Central memory CD8-positive, alpha-beta T cell (primary cell): ENCODE measurements around the gene FCF1.
A peak's percentile ranks its signal among the peaks of the same experiment; 100 is the strongest.

Experiments
- ATAC-seq: fragments of 150-1000 bp; cut with Tn5 transposase; replicated peaks from 2 replicates; pipeline ENCODE4 v1.10.0; 2022; ENCODE audit warnings: mild to moderate bottlenecking, moderate FRiP score, moderate number of reproducible peaks; ENCODE audit not compliant: poor library complexity, severe bottlenecking; ENCODE audit errors: extremely low read depth
- DNase-seq, 2 donors: peaks; one replicate each; pipeline ENCODE4 v3.0.0; 2021; ENCODE audit warnings: low spot score in 2 of 2
- H3K27ac Mint-ChIP-seq: one replicate; pipeline ENCODE4 v1.8.0; 2022; ENCODE audit warnings: low read depth, mild to moderate bottlenecking, moderate library complexity, mixed read lengths
- H3K27me3 Mint-ChIP-seq: one replicate; pipeline ENCODE4 v1.8.0; 2022; ENCODE audit warnings: mixed read lengths
- H3K36me3 Mint-ChIP-seq: one replicate; pipeline ENCODE4 v1.8.0; 2022; ENCODE audit warnings: mild to moderate bottlenecking, moderate library complexity, mixed read lengths; ENCODE audit not compliant: insufficient read depth
- H3K4me1 Mint-ChIP-seq: one replicate; pipeline ENCODE4 v1.8.0; 2022; ENCODE audit warnings: mixed read lengths
- H3K4me3 Mint-ChIP-seq: one replicate; pipeline ENCODE4 v1.8.0; 2022; ENCODE audit warnings: mild to moderate bottlenecking, moderate library complexity, mixed read lengths
- H3K9me3 Mint-ChIP-seq: one replicate; pipeline ENCODE4 v1.8.0; 2022; ENCODE audit warnings: mixed read lengths

The FCF1 gene, protein sequence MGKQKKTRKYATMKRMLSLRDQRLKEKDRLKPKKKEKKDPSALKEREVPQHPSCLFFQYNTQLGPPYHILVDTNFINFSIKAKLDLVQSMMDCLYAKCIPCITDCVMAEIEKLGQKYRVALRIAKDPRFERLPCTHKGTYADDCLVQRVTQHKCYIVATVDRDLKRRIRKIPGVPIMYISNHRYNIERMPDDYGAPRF

DNA sequence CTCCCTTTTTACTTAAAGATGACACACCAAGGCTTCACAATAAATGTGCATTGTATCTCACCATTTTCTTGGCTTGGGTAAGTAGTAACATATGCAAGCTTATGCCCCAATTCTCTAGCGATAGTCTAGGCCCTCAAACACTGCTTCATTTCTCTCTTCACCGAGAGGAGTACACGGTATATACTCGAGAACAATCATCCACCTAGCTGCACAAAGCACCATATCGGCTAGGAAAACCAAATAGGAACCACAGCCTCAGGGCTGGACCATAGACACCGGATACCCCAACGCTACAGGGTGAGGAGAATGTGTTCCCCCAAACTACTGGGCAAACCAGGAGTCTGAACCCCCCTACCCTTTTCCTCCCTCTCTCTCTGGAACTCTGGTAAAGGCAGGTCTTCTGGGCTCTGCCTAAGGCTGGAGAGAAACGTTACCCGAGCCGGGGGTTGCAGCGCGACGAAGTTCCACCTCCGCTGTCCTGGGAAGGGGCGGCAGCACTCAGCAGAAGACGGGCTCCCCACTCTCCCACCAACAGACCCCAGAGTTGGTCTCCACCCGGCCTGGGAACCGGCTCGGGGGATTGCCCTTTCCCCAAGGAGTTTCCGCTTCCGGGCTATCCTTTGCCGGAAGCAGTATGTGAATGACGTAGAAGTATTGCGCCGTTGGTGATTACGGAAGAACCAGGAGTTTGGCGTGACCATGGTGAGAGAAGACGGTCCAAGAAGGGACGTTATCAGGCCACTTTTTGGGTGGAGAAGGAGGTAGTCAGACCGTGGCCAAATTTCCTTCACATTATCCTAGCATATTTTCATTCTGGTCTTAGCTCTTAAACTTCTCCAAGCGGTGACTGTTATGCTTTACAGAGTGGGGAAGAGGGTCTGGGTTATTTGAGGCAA lies at the start of gene FCF1, which contains the start of gene AREL1:
TSS of gene FCF1 (plus strand) at position 646 of the 896 bp plus-strand sequence. CDS start at position 700, 54 bp downstream.
TSS of gene AREL1 (minus strand) at position 582 of the 896 bp plus-strand sequence. CDS start 27,465 bp downstream, outside the sequence.
- peaks cover 49% of the 10 kb centered on the region for H3K4me1 Mint-ChIP-seq
- peak; percentile 59 to 76 for DNase-seq
- H3K9me3 Mint-ChIP-seq = no peaks in the 10 kb centered on the region

DNA sequence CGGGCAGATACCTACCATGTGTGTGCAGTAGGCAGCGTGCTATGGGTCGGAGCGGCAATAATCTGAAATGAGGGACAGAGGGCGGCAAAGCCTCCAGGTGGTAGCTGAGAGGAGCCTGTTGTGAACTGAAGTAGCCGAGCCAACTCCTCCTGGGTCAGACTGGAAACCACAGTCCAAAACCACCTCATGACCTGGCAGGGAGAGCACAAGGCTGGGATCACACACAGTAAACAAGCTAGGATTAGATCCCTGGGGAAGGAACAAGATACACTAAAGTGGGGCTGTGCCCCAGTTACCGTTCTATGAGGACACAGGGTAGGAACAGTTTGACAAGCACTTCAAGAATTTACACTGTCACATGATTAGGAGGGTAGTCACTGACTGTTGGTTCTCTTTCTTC lies 49.1 kb upstream of the FCF1 start:
- Mint-ChIP-seq H3K9me3 (no peaks in the 10 kb centered on the region), H3K4me1 (no peaks in the 10 kb centered on the region), H3K36me3 (peaks cover 52% of the 10 kb centered on the region), H3K4me3 (no peak overlapping the region), H3K27me3 (no peaks in the 10 kb centered on the region), H3K27ac (no peak overlapping the region)
- ATAC-seq = no peak
- DNase-seq = no peak

More for the DNA sequence above, at the start of gene FCF1, which contains the start of gene AREL1:
- H3K4me3 Mint-ChIP-seq = peak within 1 kb of the TSS; percentile 96
- H3K27ac Mint-ChIP-seq = peak within 1 kb of the TSS; percentile 99
- H3K27me3 Mint-ChIP-seq = no peaks in the 10 kb centered on the region
- H3K36me3 Mint-ChIP-seq = peaks cover 35% of the 10 kb centered on the region
- ATAC-seq = peak; percentile 97

DNA sequence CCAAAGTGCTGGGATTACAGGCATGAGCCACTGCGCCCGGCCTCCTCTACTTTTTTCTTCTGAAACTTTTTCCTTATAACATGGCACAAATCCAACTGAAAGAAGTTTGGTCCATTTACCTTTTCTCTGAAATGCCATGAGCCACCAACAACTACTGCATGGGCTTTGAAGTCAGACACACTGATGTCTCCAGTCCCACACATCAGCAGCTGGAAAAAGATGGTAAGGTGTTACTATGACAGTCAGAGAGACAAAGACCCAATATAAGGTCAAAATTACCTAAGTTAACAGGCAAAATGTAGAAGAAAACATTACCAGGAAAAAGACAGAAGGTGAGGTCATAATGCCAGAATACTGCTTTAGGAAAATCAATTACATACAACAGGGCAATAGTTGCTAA lies 48.2 kb upstream of the FCF1 start:
- H3K4me1 Mint-ChIP-seq = no peaks in the 10 kb centered on the region
- no peak overlapping the region for H3K4me3 Mint-ChIP-seq
- ATAC-seq = no peak
- no peaks in the 10 kb centered on the region for H3K27me3 Mint-ChIP-seq
- peaks cover 55% of the 10 kb centered on the region for H3K36me3 Mint-ChIP-seq
- DNase-seq = no peak
- no peak overlapping the region for H3K27ac Mint-ChIP-seq
- H3K9me3 Mint-ChIP-seq = no peaks in the 10 kb centered on the region

DNA sequence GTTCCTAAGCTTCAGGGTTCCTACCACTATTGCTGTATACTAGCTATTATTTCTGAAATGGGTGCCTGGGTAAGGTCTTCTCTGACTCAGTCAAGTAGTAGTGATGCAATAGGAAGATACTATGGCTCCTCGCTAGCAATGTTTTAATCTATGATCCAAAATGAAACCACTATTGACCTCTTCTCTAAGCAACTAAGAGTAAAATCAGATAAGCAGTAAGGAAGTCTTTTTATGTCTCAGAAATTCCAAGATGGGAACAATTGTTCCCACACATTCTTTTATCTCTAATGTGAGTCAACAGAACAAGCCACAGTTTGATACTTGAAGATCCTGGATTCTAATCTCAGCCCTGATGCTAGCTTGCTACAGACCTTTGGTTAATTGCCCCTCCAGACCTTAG lies 45.2 kb upstream of the FCF1 start:
- peaks cover 72% of the 10 kb centered on the region for H3K36me3 Mint-ChIP-seq
- ATAC-seq = no peak
- H3K9me3 Mint-ChIP-seq = no peaks in the 10 kb centered on the region
- H3K4me3 Mint-ChIP-seq = no peak overlapping the region
- H3K27ac Mint-ChIP-seq = no peak overlapping the region
- no peak for DNase-seq
- no peaks in the 10 kb centered on the region for H3K27me3 Mint-ChIP-seq
- H3K4me1 Mint-ChIP-seq = no peaks in the 10 kb centered on the region

DNA sequence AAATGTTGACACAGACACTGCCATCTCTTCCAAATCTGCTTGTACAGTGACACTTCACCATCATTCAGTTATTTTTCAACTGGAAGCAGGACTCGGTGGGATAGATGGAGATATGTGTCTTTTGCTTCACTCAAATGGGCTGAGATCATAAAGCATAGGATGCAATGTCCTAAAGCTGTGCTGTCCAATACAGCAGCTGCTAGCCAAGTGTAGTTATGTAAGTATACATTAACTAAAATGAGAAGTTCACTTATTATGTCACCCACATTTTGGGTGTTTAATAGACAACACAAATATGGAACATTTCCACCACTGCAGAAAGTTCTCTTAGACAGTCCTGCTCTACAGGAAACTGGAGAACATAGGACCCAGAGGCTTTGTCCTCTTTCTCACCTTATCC lies 43.7 kb upstream of the FCF1 start:
- H3K27me3 Mint-ChIP-seq = no peaks in the 10 kb centered on the region
- H3K36me3 Mint-ChIP-seq = peaks cover 68% of the 10 kb centered on the region
- no peaks in the 10 kb centered on the region for H3K9me3 Mint-ChIP-seq
- H3K4me3 Mint-ChIP-seq = no peak overlapping the region
- no peak for DNase-seq
- H3K27ac Mint-ChIP-seq = no peak overlapping the region
- no peak for ATAC-seq
- H3K4me1 Mint-ChIP-seq = no peaks in the 10 kb centered on the region

DNA sequence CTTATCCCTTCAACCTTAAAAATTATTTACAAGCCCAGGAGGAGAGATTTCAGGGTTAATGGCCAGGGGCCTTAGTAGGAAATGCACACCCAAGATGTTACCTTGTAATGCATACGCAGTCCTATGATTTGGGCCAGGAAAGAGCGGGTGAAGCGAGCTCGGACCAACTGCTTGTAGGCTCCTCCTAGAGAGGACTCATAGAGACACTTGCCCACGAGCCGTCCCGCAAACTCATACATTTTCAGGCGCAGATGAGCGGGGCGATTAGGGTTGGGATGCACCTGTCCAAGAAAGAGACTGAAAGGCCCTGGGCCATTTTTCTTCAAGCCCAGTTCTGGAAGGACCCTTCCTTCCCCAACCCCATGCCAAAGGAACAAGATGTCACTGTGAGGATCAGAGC lies 43.1 kb upstream of the FCF1 start:
- Mint-ChIP-seq H3K4me3 (no peak overlapping the region), H3K36me3 (peaks cover 69% of the 10 kb centered on the region), H3K4me1 (no peaks in the 10 kb centered on the region)

DNA sequence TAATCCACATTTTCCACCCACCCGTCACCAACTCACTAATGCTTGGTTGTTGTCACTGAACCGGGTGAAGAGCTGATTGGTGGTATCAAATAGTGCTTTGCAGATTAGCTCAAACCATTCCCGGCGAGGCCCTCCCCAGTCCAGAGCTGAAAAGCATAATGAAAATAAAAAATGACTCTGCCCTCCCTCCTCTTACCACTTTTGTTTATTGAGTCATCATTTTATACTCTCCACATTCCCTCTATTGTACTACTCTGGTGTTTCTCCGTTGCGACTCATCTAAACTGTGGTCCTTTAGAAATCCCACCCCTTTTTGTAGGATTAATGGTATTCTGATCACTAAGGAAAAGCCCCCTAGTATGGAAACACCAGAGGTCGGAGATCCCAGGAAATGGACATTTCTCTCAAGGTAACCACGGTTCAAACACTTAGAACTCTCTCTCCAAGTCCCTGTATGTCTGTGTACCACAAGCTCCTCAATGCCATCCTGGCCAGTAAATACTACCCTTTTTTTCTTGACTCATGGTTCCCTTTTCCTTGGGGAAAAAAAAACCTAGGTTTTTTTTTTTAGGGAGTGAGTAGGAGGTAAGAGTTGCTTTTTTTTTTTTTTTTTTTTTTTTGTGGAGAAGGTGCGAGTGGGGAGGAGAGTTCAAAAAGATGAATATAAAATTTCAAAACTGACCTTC lies 42.1 kb upstream of the FCF1 start:
- Mint-ChIP-seq H3K4me1 (no peaks in the 10 kb centered on the region), H3K4me3 (no peak overlapping the region), H3K9me3 (no peaks in the 10 kb centered on the region), H3K36me3 (peaks cover 66% of the 10 kb centered on the region), H3K27me3 (no peaks in the 10 kb centered on the region), H3K27ac (no peak overlapping the region)
- DNase-seq = no peak
- ATAC-seq = no peak

More for the DNA sequence above, 43.1 kb upstream of the FCF1 start:
- no peaks in the 10 kb centered on the region for H3K9me3 Mint-ChIP-seq
- H3K27ac Mint-ChIP-seq = no peak overlapping the region
- no peak for ATAC-seq
- no peaks in the 10 kb centered on the region for H3K27me3 Mint-ChIP-seq
- no peak for DNase-seq

DNA sequence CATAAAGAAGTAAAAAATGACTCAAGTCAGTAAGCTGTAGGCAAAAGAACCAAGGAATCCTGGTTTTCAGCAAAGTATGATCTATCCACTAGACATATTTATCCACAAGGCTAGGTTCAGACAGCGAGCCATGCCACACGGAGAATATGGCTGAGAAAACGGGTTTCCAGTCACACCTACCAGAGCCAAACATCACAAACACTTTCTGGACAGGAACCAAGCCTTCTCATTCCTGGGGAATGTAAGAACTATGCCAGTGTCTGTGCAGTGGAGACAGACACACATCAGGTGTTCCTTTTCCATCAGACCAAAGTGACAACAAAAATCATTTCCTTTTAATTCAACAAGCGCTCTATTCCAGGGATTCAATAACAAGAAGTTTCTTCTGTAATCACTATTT lies 41.2 kb upstream of the FCF1 start:
- Mint-ChIP-seq H3K27ac (no peak overlapping the region), H3K27me3 (no peaks in the 10 kb centered on the region), H3K4me3 (no peak overlapping the region), H3K9me3 (no peaks in the 10 kb centered on the region), H3K4me1 (no peaks in the 10 kb centered on the region), H3K36me3 (peaks cover 67% of the 10 kb centered on the region)
- DNase-seq (no peak), ATAC-seq (no peak)

DNA sequence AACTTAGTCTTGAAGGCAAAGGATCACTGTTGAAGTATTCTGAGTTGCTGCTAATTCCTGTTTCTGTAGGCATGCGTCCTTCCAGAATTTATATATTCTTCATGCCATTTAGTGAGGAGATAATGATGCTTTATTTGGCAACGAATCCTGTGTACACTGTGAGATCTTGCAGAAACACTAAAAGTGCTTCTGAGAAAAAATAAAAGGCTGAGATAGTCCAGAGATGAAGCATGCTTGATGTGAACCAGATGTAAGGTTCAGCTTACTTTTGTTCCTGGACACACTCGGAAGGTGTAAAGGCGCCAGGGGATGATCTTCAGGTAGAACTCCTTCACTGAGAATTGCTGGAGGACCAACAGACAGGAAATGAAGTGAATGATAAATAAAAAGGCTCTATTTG lies 39.2 kb upstream of the FCF1 start:
- H3K36me3 Mint-ChIP-seq = peaks cover 56% of the 10 kb centered on the region
- no peaks in the 10 kb centered on the region for H3K27me3 Mint-ChIP-seq
- H3K27ac Mint-ChIP-seq = no peak overlapping the region

DNA sequence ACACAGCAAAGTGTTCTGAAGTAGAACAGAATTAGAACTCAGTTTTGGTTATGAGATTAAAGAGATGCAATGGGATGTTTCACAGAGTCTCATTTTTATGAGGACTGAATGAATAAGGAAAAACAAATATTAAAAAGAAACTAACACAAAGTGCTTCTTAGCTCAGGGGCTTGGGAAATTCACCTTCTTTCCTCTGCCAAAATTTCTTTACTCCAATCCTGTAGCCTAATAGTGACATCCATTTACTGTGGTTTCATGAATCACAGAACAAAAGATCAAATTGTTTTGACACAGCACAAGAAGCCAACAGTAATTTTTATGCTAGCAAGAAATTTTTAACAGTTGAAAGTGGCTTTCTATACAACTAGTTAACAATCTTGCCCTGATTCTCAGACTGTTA lies 37.7 kb upstream of the FCF1 start:
- H3K27ac Mint-ChIP-seq = no peak overlapping the region
- H3K9me3 Mint-ChIP-seq = no peaks in the 10 kb centered on the region
- H3K4me1 Mint-ChIP-seq = no peaks in the 10 kb centered on the region
- peaks cover 48% of the 10 kb centered on the region for H3K36me3 Mint-ChIP-seq
- no peaks in the 10 kb centered on the region for H3K27me3 Mint-ChIP-seq
- DNase-seq = no peak
- no peak for ATAC-seq
- no peak overlapping the region for H3K4me3 Mint-ChIP-seq

More for the DNA sequence above, 39.2 kb upstream of the FCF1 start:
- ATAC-seq (no peak), DNase-seq (no peak)
- no peaks in the 10 kb centered on the region for H3K4me1 Mint-ChIP-seq
- H3K9me3 Mint-ChIP-seq = no peaks in the 10 kb centered on the region
- no peak overlapping the region for H3K4me3 Mint-ChIP-seq

DNA sequence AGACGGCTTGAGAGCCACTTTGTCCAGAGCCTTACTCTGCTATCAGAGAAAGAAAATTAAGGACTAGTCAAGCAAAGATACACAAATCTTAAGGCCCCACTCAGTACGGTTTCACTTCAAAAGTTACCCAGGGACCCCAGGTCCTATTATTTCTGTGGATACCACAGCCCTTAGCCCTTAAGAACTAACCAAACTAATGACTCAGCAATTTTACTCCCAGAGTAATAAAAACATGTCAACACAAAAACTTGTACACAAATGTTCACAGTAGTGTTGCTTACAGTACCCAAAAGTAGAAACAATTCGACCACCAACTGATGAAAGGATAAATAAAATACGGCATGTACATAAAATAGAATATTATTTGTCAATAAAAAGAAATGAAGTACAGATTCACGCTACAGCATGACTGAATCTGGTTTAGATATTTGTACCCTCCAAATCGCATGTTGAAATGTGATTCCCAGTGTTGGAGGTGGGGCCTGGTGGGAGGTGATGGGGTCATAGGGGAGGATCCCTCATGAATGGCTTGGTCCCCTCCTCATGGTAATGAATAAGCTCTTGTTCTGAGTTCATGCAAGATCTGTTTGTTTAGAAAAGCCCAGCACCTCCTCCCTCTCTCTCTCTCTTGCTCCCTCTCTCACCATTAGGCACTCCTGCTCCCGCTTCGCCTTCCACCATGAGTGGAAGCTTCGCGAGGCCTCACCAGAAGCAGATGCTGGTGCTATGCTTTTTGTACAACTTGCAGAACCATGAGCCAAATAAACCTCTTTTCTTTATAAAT lies 30.6 kb upstream of the FCF1 start:
- H3K4me3 Mint-ChIP-seq = no peak overlapping the region
- peaks cover 26% of the 10 kb centered on the region for H3K36me3 Mint-ChIP-seq
- H3K4me1 Mint-ChIP-seq = peaks cover 10% of the 10 kb centered on the region
- no peak for DNase-seq
- no peaks in the 10 kb centered on the region for H3K9me3 Mint-ChIP-seq
- no peak for ATAC-seq
- H3K27ac Mint-ChIP-seq = peak overlapping the region; percentile 38
- no peaks in the 10 kb centered on the region for H3K27me3 Mint-ChIP-seq

DNA sequence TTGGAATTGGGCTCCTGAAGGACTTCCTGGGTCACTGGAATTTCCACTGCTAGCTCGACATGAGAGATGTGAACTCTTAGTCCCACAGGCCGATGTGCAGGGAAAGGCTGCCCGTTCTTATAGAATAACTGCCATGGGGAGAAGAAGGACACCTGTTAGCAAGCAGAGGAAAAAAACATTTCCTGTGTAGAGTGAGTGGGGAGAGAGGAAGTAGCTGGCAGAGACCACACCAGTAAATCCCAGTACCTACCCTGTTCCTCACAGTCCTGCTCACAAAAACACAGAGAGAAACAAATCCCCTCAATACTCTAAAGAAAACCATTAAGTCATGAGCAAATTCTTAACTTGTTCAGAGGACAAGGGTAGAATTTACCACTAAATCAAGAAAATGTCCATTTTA lies 29.5 kb upstream of the FCF1 start:
- H3K27me3 Mint-ChIP-seq = no peaks in the 10 kb centered on the region
- H3K27ac Mint-ChIP-seq = peak overlapping the region; percentile 38
- no peak overlapping the region for H3K4me3 Mint-ChIP-seq
- no peak for DNase-seq
- no peaks in the 10 kb centered on the region for H3K9me3 Mint-ChIP-seq
- H3K36me3 Mint-ChIP-seq = peaks cover 30% of the 10 kb centered on the region
- ATAC-seq = no peak
- H3K4me1 Mint-ChIP-seq = peaks cover 10% of the 10 kb centered on the region
